Choroid plexus epithelial cell (primary cell): Measurements from ENCODE around the gene PTPRK.

ENCODE experiments used
- DNase-seq: peaks from one replicate; pipeline ENCODE4 v3.0.0-alpha.2; 2010; ENCODE audit warnings: low read depth
- H3K4me3 ChIP-seq: 2 replicates; pipeline ENCODE4 v1.5.1; 2011; ENCODE audit warnings: low read depth, mild to moderate bottlenecking, control low read depth, low read length, moderate library complexity
- CTCF ChIP-seq: conservative IDR thresholded peaks from 2 replicates; pipeline ENCODE4 v1.5.1; 2011; ENCODE audit warnings: low read depth, mild to moderate bottlenecking, control low read depth, inconsistent platforms, low read length, moderate library complexity

Gene PTPRK

GRCh38 chr6:128479991-128480390 is 40.4 kb downstream of the PTPRK start:
- H3K4me3 ChIP-seq = no peak overlapping the region
- TF ChIP-seq CTCF = no peak
- no peak for DNase-seq

DNA sequence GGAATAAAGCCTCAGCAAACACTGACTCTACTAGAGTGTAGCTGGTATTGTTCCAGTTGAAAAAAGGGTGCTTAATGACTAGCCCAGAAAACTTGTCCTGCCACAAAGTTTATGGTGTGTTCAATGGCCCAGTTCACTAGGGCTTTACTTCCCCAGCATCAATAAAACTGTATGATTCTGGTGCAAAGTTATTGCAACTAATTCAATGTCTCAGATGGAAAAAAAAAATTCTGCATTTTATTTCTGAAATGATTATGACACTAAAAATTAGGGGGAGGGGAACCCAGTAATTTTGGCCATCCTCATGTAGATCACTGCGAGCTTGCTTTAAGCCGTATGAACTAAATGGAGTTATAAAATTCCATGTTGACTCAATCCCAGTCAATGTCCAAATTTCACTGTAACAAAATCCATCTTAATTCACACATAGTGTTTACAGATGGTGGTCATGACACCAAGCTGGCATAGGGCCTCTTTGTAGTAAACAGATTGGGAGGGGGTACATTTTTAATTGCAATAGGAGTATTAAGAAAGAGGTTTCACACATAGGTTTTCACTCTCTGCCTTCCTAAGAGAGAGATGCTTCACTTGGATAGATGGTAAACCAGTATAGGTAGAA is 41.2 kb downstream of the PTPRK start:
- no peak for TF ChIP-seq CTCF
- no peak for DNase-seq
- no peak overlapping the region for H3K4me3 ChIP-seq

DNA sequence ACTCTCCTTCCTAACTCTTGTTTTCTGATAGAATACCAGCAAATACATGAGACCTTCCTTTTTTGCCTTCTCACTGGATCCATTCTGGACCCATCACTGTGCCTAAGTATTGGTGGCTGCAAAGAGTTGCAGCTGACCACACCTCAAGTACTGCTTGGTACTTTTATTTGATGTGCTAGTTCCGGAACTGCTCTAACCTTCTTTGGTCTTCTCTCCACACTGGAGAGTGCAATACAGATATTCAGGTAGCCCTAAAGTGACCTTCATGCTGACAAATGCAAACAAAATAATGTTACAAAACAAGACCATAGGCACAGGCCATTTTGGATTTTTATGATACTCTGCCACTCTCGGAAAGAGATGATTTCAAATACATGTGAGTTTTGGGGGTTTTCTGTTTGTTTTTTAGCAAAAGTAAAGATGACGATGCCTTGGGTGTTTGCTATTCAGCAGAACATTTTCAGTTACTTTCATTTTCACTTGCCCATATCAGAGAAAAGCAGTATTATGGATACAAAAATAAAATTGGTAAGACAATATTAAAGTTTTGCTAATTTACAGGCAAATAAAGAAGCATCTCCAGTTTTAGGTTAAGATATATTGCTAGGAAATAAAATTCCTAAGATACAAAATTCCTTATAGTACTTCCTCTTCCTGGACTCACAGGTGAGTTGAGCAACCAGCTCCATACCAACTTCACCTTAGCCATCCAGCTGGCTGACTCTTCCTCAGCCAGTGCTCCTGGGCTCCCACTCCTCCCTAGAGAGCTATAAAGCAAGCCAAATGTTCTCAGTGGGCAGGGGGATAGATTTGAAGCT is 42.0 kb downstream of the PTPRK start:
- DNase-seq = no peak
- no peak overlapping the region for H3K4me3 ChIP-seq
- no peak for TF ChIP-seq CTCF

GRCh38 chr6:128474933-128475332 is 45.5 kb downstream of the PTPRK start:
- no peak for DNase-seq
- no peak for TF ChIP-seq CTCF
- no peak overlapping the region for H3K4me3 ChIP-seq

DNA sequence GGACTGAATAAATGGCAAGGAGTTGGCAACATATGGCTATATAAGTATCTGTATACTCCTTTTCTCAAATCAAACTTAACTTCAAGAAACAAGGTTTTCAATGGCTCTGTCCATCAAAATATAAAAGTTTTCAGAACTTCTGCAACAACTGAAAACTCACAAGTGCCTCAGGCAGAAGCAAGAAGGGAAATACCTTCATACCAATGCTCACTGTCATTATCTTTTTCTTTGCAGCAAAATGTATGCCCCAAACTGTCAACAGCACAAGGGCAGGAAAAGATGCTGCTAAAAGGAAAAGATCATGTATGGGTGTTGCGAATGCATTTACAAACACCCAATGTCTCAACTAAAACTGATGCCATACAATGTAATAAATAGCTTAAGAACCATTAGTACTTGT is 45.9 kb downstream of the PTPRK start:
- DNase-seq = peak; percentile 57
- no peak overlapping the region for H3K4me3 ChIP-seq
- no peak for TF ChIP-seq CTCF

- TF ChIP-seq CTCF = no peak
Measured at GRCh38 chr6:128471907-128472306, 48.5 kb downstream of the PTPRK start.

More at GRCh38 chr6:128471907-128472306, 48.5 kb downstream of the PTPRK start:
- no peak overlapping the region for H3K4me3 ChIP-seq
- no peak for DNase-seq
